Activated effector memory CD4-positive, alpha-beta T cell treated with anti-CD3 and anti-CD28 coated beads, Interleukin-2, amount 50 U/mL, for 16 hours (primary cell): ENCODE data around the gene PAQR6.

ENCODE experiments used
- DNase-seq: peaks from one replicate; pipeline ENCODE4 v3.0.0-alpha.2; 2020

PAQR6 gene, protein sequence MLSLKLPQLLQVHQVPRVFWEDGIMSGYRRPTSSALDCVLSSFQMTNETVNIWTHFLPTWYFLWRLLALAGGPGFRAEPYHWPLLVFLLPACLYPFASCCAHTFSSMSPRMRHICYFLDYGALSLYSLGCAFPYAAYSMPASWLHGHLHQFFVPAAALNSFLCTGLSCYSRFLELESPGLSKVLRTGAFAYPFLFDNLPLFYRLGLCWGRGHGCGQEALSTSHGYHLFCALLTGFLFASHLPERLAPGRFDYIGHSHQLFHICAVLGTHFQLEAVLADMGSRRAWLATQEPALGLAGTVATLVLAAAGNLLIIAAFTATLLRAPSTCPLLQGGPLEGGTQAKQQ

DNA sequence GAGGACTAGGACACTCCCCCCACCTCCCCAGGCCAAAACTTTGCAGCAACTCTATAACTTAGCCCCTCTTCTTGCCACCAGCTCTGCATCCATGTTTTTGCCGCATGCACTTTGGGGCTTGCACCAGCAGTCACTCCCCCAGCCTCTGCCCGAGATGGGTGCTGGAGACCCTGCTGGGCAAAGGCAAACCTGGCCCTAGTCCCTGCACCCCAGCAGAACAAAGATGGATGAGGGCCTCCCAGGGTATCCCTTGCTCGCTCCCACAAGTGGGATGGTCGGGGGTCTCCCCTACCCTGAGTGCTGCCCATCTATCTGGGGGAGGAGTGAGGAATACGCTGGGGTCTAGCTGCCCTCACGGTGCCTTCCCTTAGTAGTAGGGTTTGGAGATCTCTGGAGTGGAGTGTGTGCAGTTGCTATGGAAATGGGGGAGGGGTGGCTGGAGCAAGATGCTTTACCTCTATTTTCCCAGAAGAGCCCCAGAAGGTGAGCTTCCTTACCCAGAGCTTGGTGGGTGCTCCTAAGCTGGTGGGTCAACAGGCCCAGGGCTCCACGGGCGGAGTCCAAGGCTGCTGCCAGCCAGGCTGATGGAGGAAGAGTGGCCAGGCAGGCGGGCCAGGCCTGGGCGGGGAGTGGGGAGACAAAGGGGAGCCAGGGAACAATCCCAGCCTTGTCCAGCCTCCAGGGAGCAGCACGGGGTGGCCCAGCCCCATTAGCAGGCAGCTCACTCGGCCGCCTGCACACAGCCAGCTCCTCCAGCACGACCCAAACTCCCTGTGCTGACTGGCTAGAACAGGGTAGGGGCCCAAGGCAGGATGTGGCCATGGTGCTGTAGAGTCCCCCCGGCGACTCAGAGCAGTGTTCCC is at the start of gene PAQR6:
PAQR6 (minus strand) TSS at position 597 of the 863 bp plus-strand sequence. CDS start 1,325 bp downstream, outside the sequence.
- DNase-seq, result no peak

DNA sequence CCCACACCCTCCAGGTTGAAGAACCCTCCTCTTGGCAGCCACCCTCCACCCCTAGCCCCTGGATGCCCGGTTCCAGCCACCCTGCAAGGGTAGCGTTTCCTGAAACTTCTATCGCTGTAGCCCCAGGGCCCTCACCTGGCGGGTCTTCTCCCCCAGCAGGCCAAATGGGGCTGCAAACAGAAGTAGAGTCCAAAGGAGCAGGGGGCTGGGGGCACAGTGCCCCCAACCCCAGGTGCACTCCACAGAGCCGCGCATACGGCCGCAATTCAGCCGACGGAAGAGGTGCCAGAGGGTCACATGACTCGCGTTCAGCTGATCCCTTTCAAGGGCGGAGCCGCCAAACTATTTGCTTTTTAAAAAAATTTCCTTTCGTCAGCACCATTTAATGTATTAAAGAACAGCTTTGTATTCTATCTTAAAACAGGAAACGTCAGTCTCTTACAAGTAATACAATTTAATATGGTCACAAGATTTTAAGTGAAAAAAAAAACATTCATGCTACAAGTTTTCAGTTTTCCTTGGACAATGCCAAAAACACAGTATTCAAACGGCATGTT is 47.6 kb upstream of the PAQR6 start, which contains the start of gene GLMP:
GLMP (minus strand) TSS at position 289 of the 557 bp plus-strand sequence; CDS start at position 255, 34 bp downstream.
- peak; percentile 85 for DNase-seq

DNA sequence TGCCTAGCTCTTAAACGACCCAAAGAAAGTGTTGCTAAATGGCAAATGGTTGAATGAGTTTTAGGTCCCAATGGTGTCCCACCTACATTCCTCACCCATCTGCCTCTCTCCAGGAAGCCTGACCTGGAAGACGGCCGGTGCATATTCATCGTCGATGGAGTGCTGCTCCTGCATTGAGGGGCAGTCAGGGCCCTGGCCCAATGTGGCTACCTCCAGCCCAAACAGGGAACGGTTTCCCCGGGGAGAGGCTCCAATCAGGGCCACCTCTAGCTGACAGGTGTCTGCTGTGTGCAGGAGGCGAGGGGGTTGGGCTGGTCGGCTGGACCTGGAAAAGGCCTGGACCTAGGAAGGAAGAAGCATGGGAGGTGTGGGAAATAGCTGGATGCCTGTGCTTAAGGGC is 46.0 kb upstream of the PAQR6 start:
- no peak for DNase-seq

DNA sequence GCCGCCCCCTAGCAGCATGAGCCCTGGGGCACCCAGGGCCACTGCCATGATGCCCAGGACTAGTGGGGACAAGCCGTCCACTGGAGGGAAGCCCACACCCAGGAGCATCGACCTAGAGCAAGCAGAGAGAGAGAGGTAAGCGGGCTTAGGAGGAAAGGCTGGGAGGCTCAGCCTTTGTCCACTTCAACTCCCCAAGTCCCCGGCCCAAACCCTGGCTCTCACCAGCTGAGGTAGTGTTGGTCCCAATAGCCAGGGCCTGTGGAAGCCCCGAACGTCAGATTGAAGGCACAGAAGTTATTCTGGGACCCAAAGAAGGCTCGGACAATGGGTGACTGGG is 45.2 kb upstream of the PAQR6 start:
- no peak for DNase-seq

DNA sequence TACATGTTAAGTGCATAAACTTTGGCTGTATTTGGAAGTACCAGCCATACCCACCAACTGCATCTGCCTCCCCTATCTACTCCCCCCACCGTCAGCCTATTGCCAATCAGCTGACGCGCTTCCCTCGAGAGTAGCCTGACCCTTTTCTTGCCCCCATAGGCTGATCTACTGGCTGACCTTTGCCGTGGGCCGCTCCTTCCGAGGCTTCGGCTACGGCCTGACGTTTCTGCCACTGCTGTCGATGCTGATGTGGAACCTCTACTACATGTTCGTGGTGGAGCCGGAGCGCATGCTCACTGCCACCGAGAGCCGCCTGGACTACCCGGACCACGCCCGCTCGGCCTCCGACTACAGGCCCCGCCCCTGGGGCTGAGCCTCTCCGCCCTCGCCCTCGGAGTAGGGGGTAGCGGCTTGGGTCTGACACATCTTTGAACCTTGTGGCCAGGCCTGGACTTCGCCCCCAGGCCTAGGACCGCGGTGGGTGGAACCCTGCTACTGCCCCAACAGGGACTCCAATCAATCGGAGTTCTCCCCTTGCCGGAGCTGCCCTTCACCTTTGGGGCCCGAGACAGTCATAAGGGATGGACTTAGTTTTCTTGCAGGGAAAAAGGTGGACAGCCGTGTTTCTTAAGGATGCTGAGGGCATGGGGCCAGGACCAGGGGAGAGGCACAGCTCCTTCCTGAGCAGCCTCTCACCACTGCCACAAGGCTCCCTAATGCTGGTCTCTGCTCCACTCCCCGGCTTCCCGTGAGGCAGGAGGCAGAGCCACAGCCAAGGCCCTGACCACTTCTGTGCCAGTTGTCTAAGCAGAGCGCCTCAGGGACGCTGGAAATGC is 43.6 kb upstream of the PAQR6 start:
- DNase-seq, result no peak

DNA sequence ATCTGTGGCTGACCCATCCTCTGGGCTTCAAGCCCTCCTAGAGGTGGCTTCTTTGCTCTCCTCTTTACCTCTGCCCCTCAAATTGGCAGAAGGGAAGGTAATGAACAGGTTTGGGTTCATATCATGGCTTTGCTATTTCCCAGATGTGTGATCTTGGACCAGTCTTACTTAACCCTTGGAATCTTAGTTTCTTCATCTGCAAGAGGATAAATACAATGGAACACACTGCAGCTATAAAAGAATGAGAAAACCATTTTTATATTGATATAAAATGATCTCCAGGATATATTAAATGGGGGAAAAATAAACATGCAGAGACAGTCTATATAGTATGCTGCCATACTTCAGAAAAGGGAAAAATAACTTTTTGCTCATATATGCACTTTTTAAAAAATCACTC is 42.0 kb upstream of the PAQR6 start:
- no peak for DNase-seq

DNA sequence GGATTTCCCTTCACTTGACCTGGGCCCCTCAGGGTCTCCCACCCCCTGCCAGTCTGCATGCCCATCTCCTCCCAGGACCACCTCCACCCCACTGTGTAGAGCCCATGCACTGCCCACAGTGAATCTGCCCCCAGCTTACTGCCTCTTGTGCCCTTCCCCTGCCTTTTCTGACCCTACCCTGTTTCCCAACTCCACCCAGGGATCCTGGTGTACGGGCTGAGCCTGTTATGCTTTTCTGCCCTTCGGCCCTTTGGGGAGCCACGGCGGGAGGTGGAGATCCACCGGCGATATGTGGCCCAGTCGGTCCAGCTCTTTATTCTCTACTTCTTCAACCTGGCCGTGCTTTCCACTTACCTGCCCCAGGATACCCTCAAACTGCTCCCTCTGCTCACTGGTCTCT is 38.2 kb upstream of the PAQR6 start:
- DNase-seq, result no peak

DNA sequence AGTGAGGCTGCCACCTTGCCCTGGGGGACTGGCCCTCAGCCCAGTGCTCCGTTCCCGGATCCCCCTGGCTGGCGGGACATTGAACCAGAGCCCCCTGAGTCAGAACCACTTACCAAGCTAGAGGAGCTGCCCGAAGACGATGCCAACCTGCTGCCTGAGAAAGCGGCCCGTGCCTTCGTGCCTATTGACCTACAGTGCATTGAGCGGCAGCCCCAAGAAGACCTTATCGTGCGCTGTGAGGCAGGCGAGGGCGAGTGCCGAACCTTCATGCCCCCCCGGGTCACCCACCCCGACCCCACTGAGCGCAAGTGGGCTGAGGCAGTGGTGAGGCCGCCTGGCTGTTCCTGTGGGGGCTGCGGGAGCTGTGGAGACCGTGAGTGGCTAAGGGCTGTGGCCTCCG is 37.6 kb upstream of the PAQR6 start:
- DNase-seq, result no peak

DNA sequence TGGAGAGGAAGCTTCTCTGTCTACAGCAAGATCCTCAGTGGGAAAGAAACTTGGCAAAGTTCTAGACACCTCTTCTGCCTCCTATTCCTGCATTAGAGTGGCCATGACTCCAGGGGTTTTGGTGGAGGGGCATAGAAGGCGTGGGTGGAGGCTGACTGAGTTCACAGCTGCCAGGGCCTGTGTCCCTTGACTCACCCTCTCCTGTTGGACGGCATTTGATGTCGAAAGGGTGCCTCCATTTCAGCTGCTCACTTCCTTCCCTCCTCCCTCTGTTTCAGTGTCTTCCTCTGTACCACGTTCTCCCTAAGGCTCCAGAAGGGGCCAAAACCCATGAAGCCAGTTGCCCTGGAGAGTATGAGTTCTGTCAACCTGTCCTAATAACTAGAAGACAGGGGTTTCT is 36.9 kb upstream of the PAQR6 start:
- no peak for DNase-seq

DNA sequence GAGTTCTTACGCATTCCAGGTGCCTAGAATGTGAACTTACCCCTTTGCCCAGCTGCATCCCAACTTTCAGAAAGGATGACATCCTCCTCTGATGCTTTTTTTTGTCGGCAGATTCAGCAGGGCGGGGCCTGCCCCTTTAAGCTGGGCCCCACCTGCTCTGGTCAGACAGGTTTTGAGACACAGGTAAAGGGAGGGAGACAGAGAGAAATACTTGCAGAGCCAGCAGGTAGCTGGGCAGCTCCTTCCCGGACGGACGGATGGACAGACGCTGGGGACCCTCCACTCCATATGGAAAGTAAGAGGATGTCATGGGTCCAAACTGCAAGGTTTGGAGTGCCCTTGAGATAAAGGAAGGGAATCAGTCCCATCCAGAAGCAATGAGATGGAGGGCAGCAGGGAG is 36.3 kb upstream of the PAQR6 start, which contains the start of gene TMEM79:
TMEM79 (plus strand) TSS at position 214 of the 400 bp plus-strand sequence. CDS start 902 bp downstream, outside the sequence.
- DNase-seq, result no peak

DNA sequence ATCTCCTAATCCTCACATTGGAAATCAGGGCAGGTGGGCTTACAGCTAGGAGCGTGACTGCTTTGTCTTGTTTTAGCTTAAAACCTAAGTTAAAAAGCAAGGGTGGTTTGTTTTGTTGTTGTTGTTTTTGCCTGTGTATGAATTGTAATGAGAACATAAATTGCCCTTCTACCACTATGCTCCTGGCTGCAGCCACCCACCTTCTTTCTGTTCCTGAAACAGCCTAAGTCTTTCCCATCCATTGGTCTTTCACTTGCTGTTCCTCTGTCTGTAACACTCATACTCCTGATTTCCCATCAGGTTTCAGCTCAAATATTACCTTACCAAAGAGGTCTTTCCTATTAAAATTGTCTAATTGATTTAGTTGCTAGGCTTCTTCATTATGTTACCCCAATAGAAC is 35.7 kb upstream of the PAQR6 start:
- DNase-seq, result no peak

DNA sequence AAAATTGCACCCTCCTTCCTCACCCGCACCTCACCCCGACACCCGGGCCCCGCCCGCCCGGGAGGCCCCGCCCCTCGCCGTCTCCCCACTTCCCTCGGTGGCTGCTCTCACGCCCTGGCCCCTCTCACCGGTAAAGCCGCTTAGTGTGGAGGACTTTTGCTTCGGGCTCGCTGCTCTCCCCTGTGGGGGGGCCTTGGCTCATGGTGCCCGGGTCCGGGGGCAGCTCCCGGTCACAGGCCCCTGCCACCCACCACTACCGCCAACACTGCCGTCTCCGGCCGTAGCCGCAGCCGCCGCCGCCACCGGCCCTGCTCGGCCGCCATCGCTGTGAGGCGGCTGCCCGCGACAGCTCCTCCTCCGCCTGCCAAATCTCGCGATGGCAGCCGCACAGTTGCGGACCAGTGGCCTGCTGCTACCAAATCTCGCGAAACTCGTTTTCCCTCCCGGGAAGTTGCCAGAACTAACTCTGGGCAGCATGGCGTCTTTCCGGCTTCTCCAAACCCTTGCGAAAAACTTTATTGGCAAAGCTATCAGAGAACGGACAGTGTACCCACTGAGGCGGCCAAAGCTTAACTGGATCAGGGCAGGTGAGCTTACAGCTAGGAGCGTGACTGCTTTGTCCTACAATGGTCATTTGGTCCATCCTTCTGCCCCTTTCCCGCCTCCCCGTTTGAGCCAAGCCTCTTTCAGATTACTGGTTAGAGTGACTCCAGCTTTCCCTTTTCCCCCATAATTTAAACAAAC is 34.8 kb upstream of the PAQR6 start, which contains the start of gene SMG5:
SMG5 (minus strand) TSS at position 347 of the 744 bp plus-strand sequence; CDS start at position 202, 145 bp downstream.
- DNase-seq, result peak; percentile 97

DNA sequence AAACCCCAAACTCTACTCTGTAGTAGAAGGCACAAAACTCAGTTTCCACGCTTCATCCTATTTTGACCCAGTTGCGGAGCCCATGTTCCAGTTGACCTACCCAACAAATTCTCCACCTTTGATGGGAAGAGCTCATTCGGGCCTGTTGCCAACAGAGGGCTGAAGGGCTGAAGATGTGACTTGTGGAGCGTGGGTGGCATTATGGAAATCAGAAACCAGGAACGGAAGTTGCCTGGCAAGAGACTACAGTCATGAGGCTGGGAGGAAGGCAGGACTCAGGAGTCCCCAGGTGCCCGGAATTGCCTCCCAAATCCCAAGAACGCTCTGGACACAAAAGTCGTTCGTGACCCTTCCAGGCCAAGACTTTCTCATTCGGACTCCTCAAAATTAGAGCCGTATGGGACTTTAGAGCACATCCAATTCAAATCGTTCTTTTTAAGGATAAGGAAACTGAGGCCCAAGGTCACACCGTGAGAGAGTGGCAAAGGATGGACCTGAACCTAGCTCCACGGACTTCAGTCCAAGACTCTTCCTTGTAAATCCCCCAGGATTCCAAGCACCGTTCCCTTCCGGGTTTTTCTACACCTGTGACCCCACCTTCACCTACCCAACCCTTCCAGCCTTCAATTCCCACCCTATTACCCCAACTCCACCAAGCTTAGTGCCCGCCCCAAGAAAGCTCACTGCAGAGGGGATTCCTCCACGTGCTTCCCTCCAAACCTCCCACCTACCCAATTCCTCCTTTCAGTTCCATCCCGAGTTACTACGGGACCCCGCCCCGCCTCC is 34.0 kb upstream of the PAQR6 start:
- DNase-seq, result peak; percentile 68

DNA sequence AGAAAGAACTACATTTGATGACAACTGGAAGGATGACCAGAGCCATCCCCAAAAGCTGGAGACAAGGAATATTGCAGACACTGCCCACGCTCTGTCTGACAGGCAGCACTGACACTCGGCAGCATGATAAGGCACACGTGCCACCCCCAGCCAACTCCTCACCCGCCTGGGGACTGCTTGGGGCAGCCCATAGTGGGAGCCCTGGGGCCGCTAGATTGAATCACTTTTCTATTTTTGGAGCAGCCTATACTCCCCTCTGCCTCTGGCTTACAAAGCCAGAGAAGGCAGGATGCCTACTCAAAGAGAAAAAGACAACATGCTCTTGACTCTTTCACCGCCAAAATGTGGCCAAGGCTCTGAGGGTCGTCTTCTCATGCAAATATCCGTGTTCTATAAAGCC is 33.4 kb upstream of the PAQR6 start:
- DNase-seq, result peak; percentile 78

DNA sequence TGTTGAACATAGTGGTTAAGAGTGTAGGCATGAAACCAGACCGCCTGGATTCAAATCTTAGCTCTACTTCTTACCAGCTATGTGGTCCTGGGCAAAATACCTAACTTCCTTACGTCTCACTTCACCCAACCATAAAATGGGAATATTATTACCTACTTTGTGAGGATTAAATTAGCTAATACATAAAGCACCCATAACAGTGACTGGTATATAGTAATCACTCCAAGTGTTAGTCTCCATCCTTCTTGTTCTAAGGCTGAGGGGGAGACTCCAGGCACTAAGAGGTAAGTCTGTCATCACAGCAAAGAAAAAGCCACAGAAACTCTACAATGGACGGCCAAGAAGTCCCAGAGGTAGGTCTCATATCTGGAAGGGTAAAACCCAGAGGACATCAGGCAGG is 32.0 kb upstream of the PAQR6 start:
- no peak for DNase-seq

DNA sequence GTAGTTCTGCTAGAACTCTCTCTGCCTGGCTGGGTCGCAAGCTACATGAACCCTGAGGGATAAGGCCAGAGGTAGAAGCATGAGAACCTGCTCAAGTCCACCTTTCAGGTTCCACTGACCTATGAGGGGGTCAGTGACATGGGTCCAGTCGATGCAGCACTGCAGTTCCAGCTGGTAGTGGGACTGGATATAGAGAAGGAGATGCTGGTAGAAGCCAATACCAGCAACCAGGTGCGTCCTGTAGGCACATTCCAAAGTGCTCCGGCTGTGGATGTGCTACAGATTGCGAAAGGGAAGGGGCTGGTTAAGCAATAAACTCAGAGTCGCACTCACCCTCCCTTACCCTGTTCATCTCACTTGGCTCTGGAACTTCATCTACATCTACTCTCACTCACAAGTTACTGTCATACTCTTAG is 29.1 kb upstream of the PAQR6 start:
- DNase-seq, result no peak

DNA sequence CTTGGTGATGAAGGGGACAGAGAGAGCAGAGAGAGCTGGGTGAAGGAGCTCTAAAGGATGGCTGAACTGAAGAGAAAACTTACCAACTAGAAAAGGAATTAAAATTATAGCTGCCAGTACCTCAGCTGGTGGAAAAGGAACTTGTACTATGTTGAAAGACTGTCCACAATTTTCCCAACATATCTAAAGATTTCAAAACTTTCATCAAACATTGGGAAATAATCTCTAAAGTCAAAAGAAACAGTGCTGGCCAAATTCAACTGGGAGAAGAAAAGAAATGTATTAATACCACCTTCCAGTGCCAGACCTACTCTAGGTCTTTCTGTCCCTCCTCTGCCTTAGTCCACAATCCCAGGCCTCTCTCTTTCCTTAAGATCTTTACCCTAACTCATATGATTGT is 28.7 kb upstream of the PAQR6 start:
- DNase-seq, result no peak

DNA sequence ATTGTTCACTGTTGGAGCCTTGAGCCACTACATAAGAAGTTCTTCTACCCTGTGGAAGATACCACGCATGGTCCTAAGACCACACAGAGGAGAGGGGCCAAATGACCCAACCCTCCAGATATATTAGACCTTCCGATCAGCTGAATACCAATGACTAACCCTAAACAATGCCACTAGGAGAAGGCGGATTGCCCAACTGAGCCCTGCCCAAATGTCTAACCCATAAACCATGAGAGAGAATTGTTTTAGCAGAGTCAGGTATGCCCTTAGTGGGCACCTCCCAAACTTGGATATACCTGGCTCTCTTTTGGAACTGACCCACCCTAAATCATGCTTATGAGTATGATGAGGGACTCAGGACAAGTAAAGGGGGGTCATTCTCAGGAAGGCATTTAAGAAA is 22.5 kb upstream of the PAQR6 start:
- DNase-seq, result no peak

DNA sequence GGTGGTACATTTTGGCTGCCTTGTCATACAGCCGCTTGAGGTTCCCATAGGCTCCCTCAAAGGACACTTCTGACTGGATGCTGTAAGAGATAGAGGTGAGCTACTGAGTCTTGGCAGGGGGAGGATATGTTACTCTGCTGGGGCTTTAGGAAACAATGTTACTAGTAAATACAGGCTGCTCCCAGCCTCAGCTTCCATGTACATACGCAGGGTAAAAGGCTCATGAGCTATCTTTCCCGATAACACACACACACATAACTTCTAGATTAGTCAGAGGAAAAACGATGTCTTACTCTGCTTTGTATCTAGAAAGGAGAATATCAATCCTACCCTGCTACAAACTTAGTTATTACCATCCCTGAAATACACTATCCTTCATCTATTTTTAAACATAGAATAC is 20.5 kb upstream of the PAQR6 start:
- no peak for DNase-seq

DNA sequence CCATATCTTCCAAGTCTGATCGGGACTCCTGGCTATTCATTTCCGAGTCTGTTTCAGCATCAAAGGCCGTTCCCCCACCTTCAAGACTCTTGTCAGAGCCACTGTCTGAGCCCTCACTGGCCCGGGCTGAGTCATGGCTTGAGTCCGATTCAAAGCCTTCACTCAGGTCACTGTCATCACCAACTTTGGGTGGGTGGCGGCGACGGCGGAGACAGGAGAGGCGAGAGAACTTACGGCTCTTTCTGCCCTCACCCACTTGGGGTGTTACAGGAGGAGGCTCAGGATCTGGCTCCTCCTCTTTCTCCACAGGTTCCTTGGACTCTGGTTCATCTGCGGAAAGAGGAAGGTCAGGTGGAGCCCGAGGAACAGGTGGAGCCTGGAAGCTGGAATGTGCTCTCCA is 18.2 kb upstream of the PAQR6 start:
- no peak for DNase-seq

DNA sequence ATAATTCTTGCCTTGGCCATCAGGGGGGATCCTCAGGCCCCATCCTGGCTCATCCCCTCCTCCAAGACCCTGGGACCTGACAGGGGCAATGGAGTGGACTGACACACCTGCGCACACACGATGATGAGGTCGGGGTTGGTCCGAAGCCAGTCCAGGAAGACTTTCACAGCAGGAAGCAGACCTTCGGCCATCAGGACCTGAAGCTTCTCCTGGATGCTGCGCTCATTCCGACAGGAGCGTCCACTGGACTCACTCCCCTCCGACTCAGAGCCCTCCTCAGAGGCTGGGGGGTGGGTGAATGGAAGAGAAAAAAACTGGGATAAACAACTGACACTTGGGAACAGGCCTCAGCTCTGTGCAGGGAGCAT is 15.4 kb upstream of the PAQR6 start:
- DNase-seq, result no peak
